Measurements from ENCODE around the gene NAPEPLD. TPM values are rescaled to one million over a fixed set of nuclear protein-coding genes. Genes with fewer than 3 reads are reported as not detected.
A peak's percentile ranks its signal among the peaks of the same experiment; 100 is the strongest.
"Not testable (repeated sequence)": the region's sequence is repeated elsewhere in the genome, so short reads cannot be mapped to it uniquely, and the experiment has no call there.

The NAPEPLD gene
- total RNA-seq, 1 experiment from 2014 or later, result 5.0 TPM

- DNase-seq (ENCODE audit: low read depth), result no peak
Measured at GRCh38 chr7:103115771-103116170, 33.1 kb downstream of the NAPEPLD start.

- no peak for DNase-seq (ENCODE audit: low read depth)
Measured at GRCh38 chr7:103114576-103115008, 34.3 kb downstream of the NAPEPLD start.

- peak; percentile 96 for DNase-seq (ENCODE audit: low read depth)
Measured at GRCh38 chr7:103113164-103113563, 35.7 kb downstream of the NAPEPLD start.

GRCh38 chr7:103106703-103107070 is 42.2 kb downstream of the NAPEPLD start:
- DNase-seq (ENCODE audit: low read depth), result not testable (repeated sequence)

GRCh38 chr7:103106005-103106702 is 42.7 kb downstream of the NAPEPLD start:
- no peak for DNase-seq (ENCODE audit: low read depth)

GRCh38 chr7:103101543-103101942 is 47.4 kb downstream of the NAPEPLD start:
- DNase-seq (ENCODE audit: low read depth), result no peak

- DNase-seq (ENCODE audit: low read depth), result no peak
Measured at GRCh38 chr7:103100348-103100747, 48.6 kb downstream of the NAPEPLD start.

GRCh38 chr7:103097041-103097440 is 51.9 kb downstream of the NAPEPLD start:
- no peak for DNase-seq (ENCODE audit: low read depth)

GRCh38 chr7:103095558-103095957 is 53.3 kb downstream of the NAPEPLD start:
- not testable (repeated sequence) for DNase-seq (ENCODE audit: low read depth)

GRCh38 chr7:103094102-103094501 is 54.8 kb downstream of the NAPEPLD start:
- DNase-seq (ENCODE audit: low read depth), result no peak

GRCh38 chr7:103093429-103093828 is 55.5 kb downstream of the NAPEPLD start:
- DNase-seq (ENCODE audit: low read depth), result no peak

- DNase-seq (ENCODE audit: low read depth), result not testable (repeated sequence)
Measured at GRCh38 chr7:103092321-103092720, 56.6 kb downstream of the NAPEPLD start.

GRCh38 chr7:103083210-103083609 is 65.7 kb downstream of the NAPEPLD start:
- DNase-seq (ENCODE audit: low read depth), result no peak

- DNase-seq (ENCODE audit: low read depth), result no peak
Measured at GRCh38 chr7:103082497-103082896, 66.4 kb downstream of the NAPEPLD start.

- no peak for DNase-seq (ENCODE audit: low read depth)
Measured at GRCh38 chr7:103080923-103081322, 68.0 kb downstream of the NAPEPLD start.

- no peak for DNase-seq (ENCODE audit: low read depth)
Measured at GRCh38 chr7:103079836-103080235, 69.1 kb downstream of the NAPEPLD start.

GRCh38 chr7:103078226-103078625 is 70.7 kb downstream of the NAPEPLD start:
- DNase-seq (ENCODE audit: low read depth), result not testable (repeated sequence)

GRCh38 chr7:103077318-103077717 is 71.6 kb downstream of the NAPEPLD start:
- DNase-seq (ENCODE audit: low read depth), result no peak

GRCh38 chr7:103076764-103077163 is 72.1 kb downstream of the NAPEPLD start:
- DNase-seq (ENCODE audit: low read depth), result no peak

GRCh38 chr7:103075337-103075918 is 73.5 kb downstream of the NAPEPLD start:
- DNase-seq (ENCODE audit: low read depth), result peak; percentile 51

- peak; percentile 92 for DNase-seq (ENCODE audit: low read depth)
Measured at GRCh38 chr7:103074519-103075336, 74.2 kb downstream of the NAPEPLD start, which contains the start of the genes ARMC10 and FBXL13. Gene ARMC10, plus strand, starts transcription at chr7:103075140. Its CDS starts 133 bp downstream, at chr7:103075273. Gene FBXL13, minus strand, starts transcription at chr7:103074796.

- peak; percentile 31 for DNase-seq (ENCODE audit: low read depth)
Measured at GRCh38 chr7:103073989-103074518, 74.8 kb downstream of the NAPEPLD start.

All from HT1080 (cell line).